H1 (cell line): ENCODE data around the gene NDUFB10. TPM values are rescaled to one million over a fixed set of nuclear protein-coding genes. Genes with fewer than 3 reads are reported as not detected.

ENCODE experiments used
- CTCF ChIA-PET: fragments of 300-600 bp; sonication (Branson Sonifier 250); formaldehyde crosslinking; loops from one replicate; lab custom pipeline; 2021; ENCODE audit not compliant: partially characterized antibody; lab: Charles Lee
- POLR2A ChIA-PET: fragments of 300-600 bp; sonication (Branson Sonifier 250); formaldehyde crosslinking; loops from one replicate; lab custom pipeline; 2021; ENCODE audit warnings: inconsistent platforms; ENCODE audit not compliant: partially characterized antibody; lab: Charles Lee
- DNase-seq, 2 experiments: peaks; one replicate each; pipeline versions ENCODE4 v3.0.0 to v3.0.0-alpha.2; 2010 to 2022; ENCODE audit warnings: low spot score in 2 of 2, low read depth in 1 of 2, mixed read lengths in 1 of 2
- FAIRE-seq: peaks from 2 replicates; lab custom pipeline; 2011; peaks lifted over from hg19 to GRCh38; lab: Jason Lieb, UNC
- H2AFZ ChIP-seq: 2 replicates; pipeline ENCODE4 v1.8.1; 2012; ENCODE audit warnings: low read length, inconsistent platforms
- H2AK5ac ChIP-seq: 2 replicates; pipeline ENCODE4 v1.6.1; 2013; ENCODE audit warnings: low read depth, low read length
- H2BK120ac ChIP-seq: replicated peaks from 2 replicates; pipeline ENCODE3; 2013; ENCODE audit warnings: low read depth, low read length, inconsistent platforms
- H2BK12ac ChIP-seq: 2 replicates; pipeline ENCODE4 v1.6.1; 2013; ENCODE audit warnings: low read depth, low read length
- H2BK15ac ChIP-seq: 2 replicates; pipeline ENCODE4 v1.6.1; 2013; ENCODE audit warnings: low read length
- H2BK20ac ChIP-seq: 2 replicates; pipeline ENCODE4 v1.6.1; 2013; ENCODE audit warnings: low read length
- H2BK5ac ChIP-seq: 2 replicates; pipeline ENCODE4 v1.6.1; 2013; ENCODE audit warnings: low read depth, low read length
- H3K14ac ChIP-seq: 2 replicates; pipeline ENCODE4 v1.6.1; 2013; ENCODE audit warnings: inconsistent platforms; ENCODE audit not compliant: insufficient read length
- H3K18ac ChIP-seq: 2 replicates; pipeline ENCODE4 v1.6.1; 2013; ENCODE audit warnings: low read length; ENCODE audit errors: extremely low read depth
- H3K23ac ChIP-seq: 2 replicates; pipeline ENCODE4 v1.6.1; 2013; ENCODE audit warnings: inconsistent platforms; ENCODE audit not compliant: insufficient read length
- H3K23me2 ChIP-seq: 2 replicates; pipeline ENCODE4 v1.6.1; 2013; ENCODE audit warnings: low read depth, low read length
- H3K27ac ChIP-seq: 2 replicates; pipeline ENCODE4 v1.6.1; 2011; ENCODE audit warnings: low read depth, low read length, inconsistent platforms
- H3K27me3 ChIP-seq, 4 experiments: replicated peaks in 1 of 4; 1 replicate in 1 of 4; 2 replicates in 3 of 4; pipeline versions ENCODE4 v1.6.1 to v1.8.1; 2011 to 2013; ENCODE audit warnings: low read length in 3 of 4, mild to moderate bottlenecking in 3 of 4, inconsistent platforms in 2 of 4, mixed read lengths in 2 of 4, moderate library complexity in 1 of 4; ENCODE audit not compliant: control insufficient read depth in 3 of 4, insufficient read depth in 3 of 4; ENCODE audit errors: extremely low read depth in 1 of 4
- H3K36me3 ChIP-seq, 4 experiments: 2 replicates each; pipeline versions ENCODE4 v1.6.1 to v1.8.1; 2011 to 2013; ENCODE audit warnings: mild to moderate bottlenecking in 4 of 4, low read length in 3 of 4, moderate library complexity in 2 of 4, control low read depth in 1 of 4, inconsistent platforms in 1 of 4; ENCODE audit not compliant: insufficient read depth in 4 of 4, control insufficient read depth in 2 of 4
- H3K4ac ChIP-seq: replicated peaks from 2 replicates; pipeline ENCODE3; 2013; ENCODE audit warnings: low read length, low read depth, mixed read lengths, inconsistent platforms; ENCODE audit not compliant: insufficient read length
- H3K4me1 ChIP-seq, 4 experiments: replicated peaks in 1 of 4; 1 replicate in 1 of 4; 2 replicates in 3 of 4; pipeline versions ENCODE4 v1.6.1 to v1.8.1; 2011 to 2013; ENCODE audit warnings: low read length in 3 of 4, inconsistent platforms in 2 of 4, mixed read lengths in 1 of 4; ENCODE audit not compliant: insufficient read depth in 4 of 4, control insufficient read depth in 3 of 4
- H3K4me2 ChIP-seq, 2 experiments: 2 replicates each; pipeline versions ENCODE4 v1.6.1 to v1.8.1; 2011 to 2013; ENCODE audit warnings: low read depth in 2 of 2, low read length in 2 of 2, control low read depth in 1 of 2, inconsistent platforms in 1 of 2, mild to moderate bottlenecking in 1 of 2; ENCODE audit not compliant: insufficient read depth in 1 of 2
- H3K4me3 ChIP-seq, 4 experiments: fragments of 200-600, 300-600 bp in 1 of 4; sonication (generic), shearing (Covaris generic), sonication (Bioruptor Twin) in 1 of 4; 2 replicates each; pipeline versions ENCODE4 v1.5.1 to v1.8.1; 2011 to 2016; ENCODE audit warnings: low read length in 4 of 4, low read depth in 3 of 4, control low read depth in 2 of 4, inconsistent platforms in 2 of 4, mild to moderate bottlenecking in 2 of 4, mixed read lengths in 1 of 4, moderate library complexity in 1 of 4; ENCODE audit not compliant: insufficient read depth in 2 of 4; ENCODE audit errors: extremely low read depth in 1 of 4
- H3K56ac ChIP-seq: replicated peaks from 2 replicates; pipeline ENCODE3; 2013; ENCODE audit warnings: low read depth, mild to moderate bottlenecking, mixed read lengths, low read length, inconsistent platforms; ENCODE audit not compliant: insufficient read length
- H3K79me1 ChIP-seq: 2 replicates; pipeline ENCODE4 v1.6.1; 2013; ENCODE audit warnings: low read depth, low read length, control low read depth
- H3K79me2 ChIP-seq, 2 experiments: 2 replicates each; pipeline versions ENCODE4 v1.6.1 to v1.8.1; 2012 to 2013; ENCODE audit warnings: low read length in 2 of 2, mild to moderate bottlenecking in 2 of 2, inconsistent platforms in 1 of 2; ENCODE audit not compliant: insufficient read depth in 2 of 2, control insufficient read depth in 1 of 2
- H3K9ac ChIP-seq, 4 experiments: replicated peaks in 1 of 4; 1 replicate in 1 of 4; 2 replicates in 3 of 4; pipeline versions ENCODE4 v1.6.1 to v1.8.1; 2011 to 2013; ENCODE audit warnings: low read depth in 3 of 4, low read length in 3 of 4, control low read depth in 2 of 4, mild to moderate bottlenecking in 2 of 4, moderate library complexity in 2 of 4, inconsistent platforms in 1 of 4; ENCODE audit errors: extremely low read depth in 1 of 4
- H3K9me3 ChIP-seq, 2 experiments: 2 replicates each; pipeline versions ENCODE4 v1.6.1 to v1.8.1; 2012 to 2013; ENCODE audit warnings: mild to moderate bottlenecking in 2 of 2, moderate library complexity in 2 of 2, control low read depth in 1 of 2, inconsistent platforms in 1 of 2, low read depth in 1 of 2, low read length in 1 of 2, mixed read lengths in 1 of 2; ENCODE audit not compliant: insufficient read depth in 2 of 2
- H4K20me1 ChIP-seq, 2 experiments: replicated peaks in 1 of 2; 2 replicates each; pipeline versions ENCODE3 to v1.8.1; 2011 to 2013; ENCODE audit warnings: inconsistent platforms in 2 of 2, low read length in 2 of 2, mild to moderate bottlenecking in 1 of 2; ENCODE audit not compliant: insufficient read depth in 2 of 2, control insufficient read depth in 1 of 2
- H4K5ac ChIP-seq: 2 replicates; pipeline ENCODE4 v1.6.1; 2013; ENCODE audit warnings: low read length, low read depth, mixed read lengths, inconsistent platforms; ENCODE audit not compliant: insufficient read length
- H4K8ac ChIP-seq: 2 replicates; pipeline ENCODE4 v1.8.0; 2013; ENCODE audit warnings: mild to moderate bottlenecking, moderate library complexity, low read length, inconsistent platforms; ENCODE audit not compliant: insufficient read depth; ENCODE audit errors: extremely low read depth
- H4K91ac ChIP-seq: replicated peaks from 2 replicates; pipeline ENCODE3; 2013; ENCODE audit warnings: low read length, mixed read lengths, inconsistent platforms; ENCODE audit not compliant: insufficient read length
- BCL11A ChIP-seq, 2 experiments: IDR thresholded peaks; one replicate each; pipeline ENCODE4 v1.6.1; 2011; ENCODE audit warnings: low read depth in 2 of 2, low read length in 2 of 2, mild to moderate bottlenecking in 2 of 2
- CHD1 ChIP-seq: IDR thresholded peaks from 2 replicates; pipeline ENCODE4 v1.6.1; 2012; ENCODE audit warnings: low read depth, low read length, improper control_type of control experiment
- E2F6 ChIP-seq: IDR thresholded peaks from 2 replicates; pipeline ENCODE4 v1.6.1; 2012; ENCODE audit warnings: inconsistent platforms
- GABPA ChIP-seq: IDR thresholded peaks from 2 replicates; pipeline ENCODE4 v1.6.1; 2011; ENCODE audit warnings: mild to moderate bottlenecking, low read length, moderate library complexity, borderline replicate concordance; ENCODE audit not compliant: insufficient read depth
- MAFK ChIP-seq: IDR thresholded peaks from 2 replicates; pipeline ENCODE4 v1.6.1; 2012; ENCODE audit warnings: low read depth, mild to moderate bottlenecking, improper control_type of control experiment, low read length
- POLR2A ChIP-seq, 2 experiments: IDR thresholded peaks; 1 replicate in 1 of 2; 2 replicates in 1 of 2; pipeline ENCODE4 v1.6.1; 2011; ENCODE audit warnings: low read depth in 2 of 2, low read length in 2 of 2, mild to moderate bottlenecking in 2 of 2; ENCODE audit errors: control extremely low read depth in 1 of 2
- SUZ12 ChIP-seq: fragments of 200-600 bp; sonication (generic); IDR thresholded peaks from 2 replicates; pipeline ENCODE4 v1.6.1; 2012; ENCODE audit warnings: mild to moderate bottlenecking, inconsistent platforms, low read length, moderate library complexity, mixed read lengths
- USF2 ChIP-seq: IDR thresholded peaks from 2 replicates; pipeline ENCODE4 v1.6.1; 2011; ENCODE audit warnings: low read length, improper control_type of control experiment
- YY1 ChIP-seq: IDR thresholded peaks from 2 replicates; pipeline ENCODE4 v1.6.1; 2011; ENCODE audit warnings: low read depth, mild to moderate bottlenecking, low read length
- WGBS, 2 experiments: shearing (Covaris generic) in 1 of 2; methylation state at CpG; one replicate each; pipeline versions ENCODE4 v1.1.6 to v1.1.7; 2013 to 2015; ENCODE audit warnings: low lambda C conversion rate in 2 of 2, mixed read lengths in 2 of 2, inconsistent platforms in 1 of 2, low coverage in 1 of 2, missing lambda C conversion rate in 1 of 2; ENCODE audit not compliant: insufficient replicate concordance in 2 of 2, insufficient coverage in 1 of 2, insufficient read length in 1 of 2; ENCODE audit errors: extremely low coverage in 1 of 2, missing lambda C conversion rate in 1 of 2; 5-methylcytosine and 5-hydroxymethylcytosine counted together
- polyA plus RNA-seq, 7 experiments: library from polyadenylated mRNA; depleted of rRNA in 3 of 7; stranded (reverse) in 5 of 7; unstranded in 2 of 7; fragments of >200 nt in 5 of 7; fragments of 200-250 nt in 2 of 7; gene quantifications; 1 replicate in 5 of 7; 2 replicates in 1 of 7; 4 replicates in 1 of 7; pipeline versions ENCODE4 v1.2.1 to v1.2.3, GENCODE V29; 2011 to 2013; ENCODE audit warnings: missing spikeins in 2 of 7, mixed read lengths in 2 of 7
- total RNA-seq: library from RNA; stranded (reverse); fragmentation: NEBNext Ultra II Directional; extraction: Animal tissue kit (Norgen Biotek cat#: 25700); gene quantifications from 2 replicates; pipeline ENCODE4 v1.2.1, GENCODE V29; 2021

The NDUFB10 gene
- total and polyA plus RNA-seq, 2 of the 8 experiments (the other 6 are each of a cell fraction or from before 2014, with no cell fraction given) = 183 to 194 TPM

- H3K4me3 ChIP-seq = peak overlapping the region in 2 of 4 experiments; percentile 14 to 33; a peak in 3 of 8 replicates
- TF ChIP-seq E2F6 = peak; percentile 81
- no peak for TF ChIP-seq SUZ12
- TF ChIP-seq POLR2A (IDR thresholded peaks at IDR 0.05; ENCODE audit: control extremely low read depth in 1 of 2, low read depth in 2 of 2, low read length in 2 of 2) = no peak
- peak; percentile 53 for TF ChIP-seq USF2
- no peak for TF ChIP-seq MAFK
- TF ChIP-seq BCL11A (IDR thresholded peaks at IDR 0.05; ENCODE audit: low read depth in 2 of 2, low read length in 2 of 2) = no peak
- peak; percentile 95 for TF ChIP-seq YY1
- TF ChIP-seq CHD1 = no peak
- TF ChIP-seq GABPA = peak; percentile 75; the same call in 1 of the 2 replicates
These were observed 44.7 kb downstream of the NDUFB10 start for GRCh38 chr16:2003827-2004641.

More at GRCh38 chr16:2003827-2004641, 44.7 kb downstream of the NDUFB10 start:
- H3K23ac ChIP-seq = no peak overlapping the region
- H3K79me1 ChIP-seq = peaks cover 9% of the 10 kb centered on the region; the same call in 1 of the 2 replicates
- H2BK5ac ChIP-seq = peak overlapping the region; percentile 53; the same call in 1 of the 2 replicates
- peak overlapping the region; percentile 80 for H3K4ac ChIP-seq
- peak overlapping the region; percentile 66 for H4K91ac ChIP-seq
- H3K9ac ChIP-seq = peak overlapping the region in 2 of 4 experiments; percentile 2 to 13; a peak in 1 of 7 replicates
- no peak overlapping the region for H2AFZ ChIP-seq
- ChIA-PET POLR2A (interaction anchor here (0.6 to 4.7 kb wide), 20 partner anchors 8 to 151 kb away, joined by 3 to 37 read pairs (median 4); partner anchors contain the start of genes GFER, NPW, RNF151 and RPS2), CTCF (interaction anchor here (0.6 to 4.3 kb wide), 40 partner anchors 9 to 942 kb away, joined by 3 to 55 read pairs (median 4); partner anchors contain the start of genes GFER, NOXO1, NPW and NTHL1)
- peaks cover 29 to 69% of the 10 kb centered on the region in 2 experiments for H4K20me1 ChIP-seq
- no peak overlapping the region for H3K56ac ChIP-seq
- peaks cover 0 to 33% (median 18%) of the 10 kb centered on the region in 4 experiments; a peak in 5 of 7 replicates for H3K4me1 ChIP-seq
- H3K9me3 ChIP-seq = no peaks in the 10 kb centered on the region
- peak overlapping the region; percentile 23 for H4K8ac ChIP-seq
- peak overlapping the region in 1 of 2 experiments; percentile 63; a peak in 2 of 4 replicates for H3K4me2 ChIP-seq
- no peak overlapping the region for H2BK12ac ChIP-seq
- 0 out of 2 replicates have a peak overlapping the region, but pooled peaks have one; percentile 29 for H2AK5ac ChIP-seq
- no peak overlapping the region for H2BK120ac ChIP-seq
- peak overlapping the region; percentile 53; the same call in 1 of the 2 replicates for H3K27ac ChIP-seq
- FAIRE-seq (peak; percentile 88), DNase-seq (peak; percentile 90 to 99)
- H3K18ac ChIP-seq = no peak overlapping the region
- H3K14ac ChIP-seq = no peak overlapping the region
- H3K27me3 ChIP-seq = no peaks in the 10 kb centered on the region
- 31% methylated on average over 35 of the region's 36 CpGs; no CpG with 5 or more reads in 1 of the 2 experiments for WGBS, 2 experiments
- peaks cover 21 to 48% of the 10 kb centered on the region in 2 experiments; a peak in 3 of 4 replicates for H3K79me2 ChIP-seq
- H4K5ac ChIP-seq = no peak overlapping the region
- H2BK20ac ChIP-seq = no peak overlapping the region
- H2BK15ac ChIP-seq = no peak overlapping the region; the same call in 1 of the 2 replicates
- H3K36me3 ChIP-seq = peaks cover 21 to 38% (median 32%) of the 10 kb centered on the region in 4 experiments
- peaks cover 5% of the 10 kb centered on the region; the same call in 1 of the 2 replicates for H3K23me2 ChIP-seq
